Fibroblast of peridontal ligament (primary cell): Measurements from ENCODE around the gene TP53I11.

Experiments
- DNase-seq: peaks from one replicate; pipeline ENCODE4 v3.0.0-alpha.2; 2010; ENCODE audit errors: extremely low read depth

The TP53I11 gene

GRCh38 chr11:44978961-44979331 lies 28.3 kb upstream of the TP53I11 start:
- DNase-seq = no peak

GRCh38 chr11:44978274-44978960 lies 27.7 kb upstream of the TP53I11 start:
- DNase-seq = no peak

GRCh38 chr11:44977493-44977984 lies 26.9 kb upstream of the TP53I11 start:
- no peak for DNase-seq

DNA sequence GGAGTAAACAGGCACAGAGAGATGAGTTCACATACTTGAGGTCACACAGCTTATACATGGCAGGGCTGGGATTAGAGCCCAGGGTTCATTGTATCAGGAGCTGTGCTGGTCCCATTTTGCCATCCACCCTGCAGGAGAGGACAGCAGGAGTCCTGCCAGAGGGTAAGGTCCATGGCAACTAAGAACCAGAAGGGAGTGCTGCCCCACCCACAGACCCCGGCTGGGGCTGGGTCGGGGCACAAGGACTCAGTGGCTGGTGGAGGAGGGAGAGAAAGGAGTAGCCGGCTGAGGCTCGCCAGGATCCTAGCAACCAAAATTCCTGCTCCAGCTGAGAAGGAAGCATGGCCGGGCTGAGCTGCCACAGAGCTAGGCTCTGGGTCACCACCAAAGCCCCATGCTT lies 25.9 kb upstream of the TP53I11 start:
- no peak for DNase-seq

DNA sequence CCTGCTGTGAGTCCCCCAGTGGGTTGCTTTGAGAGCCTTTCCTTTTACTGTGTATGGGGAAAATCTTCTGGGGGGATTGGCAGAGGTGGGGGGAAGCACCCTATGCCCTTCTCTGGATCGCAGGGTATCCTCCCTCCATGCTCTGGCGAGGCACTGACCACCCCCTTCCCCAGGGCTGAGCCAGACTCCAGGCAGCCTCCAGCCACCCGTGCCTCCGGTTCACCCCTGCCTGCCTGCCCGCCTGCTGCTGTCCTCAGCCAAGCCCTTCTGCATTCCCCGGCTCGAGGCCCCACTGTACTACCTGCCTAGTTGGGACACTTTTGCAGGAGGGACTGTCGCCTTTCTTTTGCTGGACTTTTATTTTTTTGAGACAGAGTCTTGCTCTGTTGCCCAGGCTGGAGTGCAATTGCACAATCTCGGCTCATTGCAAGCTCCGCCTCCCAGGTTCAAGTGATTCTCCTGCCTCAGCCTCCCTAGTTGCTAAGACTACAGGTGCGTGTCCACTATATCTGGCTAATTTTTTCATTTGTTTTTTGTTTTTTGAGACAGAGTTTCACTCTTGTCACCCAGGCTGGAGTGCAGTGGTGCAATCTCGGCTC lies 23.8 kb upstream of the TP53I11 start:
- DNase-seq = no peak

GRCh38 chr11:44973632-44974401 lies 23.1 kb upstream of the TP53I11 start:
- no peak for DNase-seq

- no peak for DNase-seq
Observed at GRCh38 chr11:44972746-44973435, 22.2 kb upstream of the TP53I11 start.

DNA sequence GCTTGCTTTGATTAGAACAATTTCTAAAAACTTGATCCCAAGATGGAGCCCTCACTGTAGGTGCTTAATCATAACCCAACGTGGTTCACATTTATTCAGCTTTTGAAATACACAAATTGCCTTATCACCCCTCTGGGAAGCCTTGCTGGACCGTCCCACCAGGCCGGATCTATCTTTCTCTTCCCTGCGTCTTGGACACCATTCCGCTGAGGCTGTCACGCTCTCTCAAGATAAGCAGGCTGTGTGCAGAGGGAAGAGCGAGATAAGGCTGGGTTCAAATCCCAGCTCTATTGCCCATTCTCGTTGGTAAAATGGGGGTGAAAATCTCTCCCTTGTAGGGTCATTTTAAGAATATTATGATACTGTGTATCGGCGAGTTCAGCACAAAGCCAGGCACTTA lies 20.5 kb upstream of the TP53I11 start:
- no peak for DNase-seq

DNA sequence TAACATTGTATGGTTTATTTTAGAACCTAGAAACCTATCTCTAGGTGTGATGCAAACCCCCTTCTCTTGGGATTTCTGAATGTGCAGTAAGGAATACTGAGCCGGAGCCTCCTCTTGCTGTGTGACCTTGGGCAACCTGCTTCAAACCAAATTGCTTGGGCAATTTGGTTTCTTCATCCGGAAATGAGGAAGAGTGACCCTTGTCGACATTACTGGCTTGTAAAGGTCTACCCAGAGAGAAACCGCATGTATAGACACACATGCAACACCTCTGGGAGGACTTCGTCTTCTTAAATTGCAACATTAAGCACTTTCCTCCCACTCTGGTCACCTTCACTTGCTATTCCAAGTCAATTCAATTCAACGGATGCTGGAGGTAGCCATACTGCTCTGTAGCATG lies 19.6 kb upstream of the TP53I11 start:
- DNase-seq = no peak

DNA sequence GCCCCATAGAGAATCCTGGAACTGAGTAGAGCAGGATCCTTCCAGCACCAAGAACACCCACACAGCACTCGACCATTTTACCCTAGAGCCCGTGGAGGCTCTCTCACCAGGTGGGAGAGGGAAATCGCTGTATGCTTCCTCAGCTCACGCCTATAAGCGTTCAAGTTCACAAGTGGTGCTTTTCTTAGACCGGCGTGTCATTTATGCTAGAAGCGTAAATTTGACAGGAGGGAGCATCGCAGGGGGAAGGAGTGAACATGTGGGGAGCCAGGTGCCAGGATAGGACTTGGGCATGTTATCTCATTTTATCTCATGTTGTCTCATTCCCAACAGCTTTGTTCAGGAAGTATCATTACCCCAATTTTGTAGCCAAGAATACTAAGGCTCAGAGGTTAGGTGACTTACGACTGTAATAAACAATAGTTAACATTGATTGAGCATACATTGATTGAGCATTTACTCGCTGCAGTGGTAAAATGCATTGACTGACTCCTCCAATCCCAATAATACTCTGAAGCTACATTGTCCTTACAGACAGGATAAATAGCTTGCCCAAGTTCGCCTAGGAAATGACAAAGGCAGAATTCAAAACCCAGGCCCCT lies 19.1 kb upstream of the TP53I11 start:
- no peak for DNase-seq

GRCh38 chr11:44968510-44968909 lies 17.8 kb upstream of the TP53I11 start:
- DNase-seq = no peak

DNA sequence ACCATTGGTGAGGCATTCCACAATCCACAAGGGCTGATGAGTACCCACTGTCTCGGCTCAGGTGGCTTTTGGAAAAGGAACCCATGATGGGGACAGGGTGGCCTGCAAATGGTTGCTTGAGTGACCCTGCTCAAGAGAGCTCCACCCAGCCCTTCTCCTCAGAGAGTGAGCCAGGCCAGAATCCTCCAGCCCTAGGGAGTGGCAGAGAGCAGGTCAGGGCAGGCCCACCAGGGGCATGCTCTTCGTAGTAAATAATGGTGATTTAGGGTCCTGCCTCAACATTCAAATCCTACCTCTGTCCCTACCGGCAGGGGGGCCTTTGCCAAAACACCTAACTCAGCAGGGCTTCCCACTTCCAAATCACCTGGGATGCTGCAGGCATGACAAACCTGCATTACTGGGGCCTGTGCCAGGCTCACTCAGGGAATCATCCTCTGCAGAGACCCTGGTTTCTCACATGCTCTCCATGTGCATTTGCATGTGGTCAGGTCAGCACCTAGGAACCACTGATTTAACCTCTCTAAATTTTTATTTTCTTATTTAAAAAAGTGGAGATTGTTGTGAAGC lies 17.3 kb upstream of the TP53I11 start:
- DNase-seq = no peak

- no peak for DNase-seq
Observed at GRCh38 chr11:44966694-44967093, 16.0 kb upstream of the TP53I11 start.

- DNase-seq = no peak
Observed at GRCh38 chr11:44964526-44965209, 14.0 kb upstream of the TP53I11 start.

DNA sequence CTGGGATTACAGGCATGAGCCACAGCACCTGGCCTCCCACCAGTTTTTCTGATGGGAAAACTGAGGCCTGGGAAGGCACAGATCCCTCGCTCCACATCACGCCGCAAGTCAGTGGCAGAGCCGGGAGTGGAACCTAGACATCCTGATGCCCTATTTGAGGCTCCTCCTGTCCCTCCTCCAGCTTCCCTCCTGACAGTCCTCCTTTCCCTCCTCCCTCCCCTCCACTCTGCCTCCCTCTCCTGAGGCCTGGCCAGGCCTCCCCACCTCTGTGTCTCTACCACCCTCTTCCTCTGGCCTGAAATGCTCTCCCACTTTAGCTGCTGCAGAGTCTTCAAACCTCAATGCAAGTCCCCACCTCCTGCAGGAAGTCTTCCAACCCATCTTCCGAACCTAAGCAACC lies 13.3 kb upstream of the TP53I11 start:
- no peak for DNase-seq

- DNase-seq = no peak
Observed at GRCh38 chr11:44963136-44963535, 12.5 kb upstream of the TP53I11 start.

DNA sequence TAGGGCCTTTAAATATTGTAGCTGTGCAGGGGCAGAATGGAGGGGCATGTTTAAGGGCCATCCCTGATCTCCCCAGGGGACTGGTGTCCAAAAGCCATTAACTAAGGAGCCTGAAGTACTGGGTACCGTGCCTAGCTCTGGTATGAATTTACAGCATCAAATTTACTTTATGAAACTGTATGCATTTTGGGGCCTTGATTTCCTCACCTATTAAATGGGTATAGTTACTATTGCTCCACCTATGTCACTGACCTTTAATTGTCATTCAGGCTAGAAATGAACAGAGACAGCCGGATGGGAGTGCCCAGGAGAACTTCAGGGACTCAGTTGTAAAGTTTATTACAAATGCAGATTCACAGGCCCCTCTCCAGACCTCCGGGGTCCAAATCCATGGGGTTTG lies 11.8 kb upstream of the TP53I11 start:
- no peak for DNase-seq

DNA sequence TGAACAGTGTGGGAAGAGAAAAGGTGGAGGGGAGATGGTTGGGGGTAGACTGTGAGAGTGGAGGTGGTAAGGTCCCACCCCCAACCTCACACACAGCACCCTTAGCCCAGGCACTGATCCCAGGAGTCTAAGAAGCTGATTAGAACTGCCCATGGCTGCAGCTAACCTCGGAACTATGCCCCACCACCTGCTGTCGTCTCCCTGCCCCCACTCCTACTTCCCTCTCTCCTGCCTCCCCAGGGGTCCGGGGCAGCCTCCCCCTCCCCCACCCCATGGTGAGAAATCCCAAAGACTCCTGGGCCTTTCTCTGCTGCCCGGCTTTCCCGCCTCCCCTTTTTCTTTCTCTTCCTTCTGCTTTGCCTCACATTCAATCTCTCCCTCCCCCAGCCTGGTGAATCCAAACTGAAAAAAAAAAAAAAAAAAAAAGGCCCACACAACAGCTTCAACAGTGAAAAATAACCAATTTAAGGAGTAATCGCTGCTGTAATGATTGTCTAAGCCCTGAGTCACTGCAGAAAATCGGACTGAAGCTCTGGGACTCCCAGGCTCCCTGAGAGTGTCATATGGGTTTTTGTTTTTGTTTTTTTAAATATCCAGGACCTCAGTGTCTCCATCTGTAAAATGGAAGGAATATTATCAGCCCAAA lies 9.6 kb upstream of the TP53I11 start:
- DNase-seq = no peak

- DNase-seq = no peak
Observed at GRCh38 chr11:44959064-44959463, 8.4 kb upstream of the TP53I11 start.

DNA sequence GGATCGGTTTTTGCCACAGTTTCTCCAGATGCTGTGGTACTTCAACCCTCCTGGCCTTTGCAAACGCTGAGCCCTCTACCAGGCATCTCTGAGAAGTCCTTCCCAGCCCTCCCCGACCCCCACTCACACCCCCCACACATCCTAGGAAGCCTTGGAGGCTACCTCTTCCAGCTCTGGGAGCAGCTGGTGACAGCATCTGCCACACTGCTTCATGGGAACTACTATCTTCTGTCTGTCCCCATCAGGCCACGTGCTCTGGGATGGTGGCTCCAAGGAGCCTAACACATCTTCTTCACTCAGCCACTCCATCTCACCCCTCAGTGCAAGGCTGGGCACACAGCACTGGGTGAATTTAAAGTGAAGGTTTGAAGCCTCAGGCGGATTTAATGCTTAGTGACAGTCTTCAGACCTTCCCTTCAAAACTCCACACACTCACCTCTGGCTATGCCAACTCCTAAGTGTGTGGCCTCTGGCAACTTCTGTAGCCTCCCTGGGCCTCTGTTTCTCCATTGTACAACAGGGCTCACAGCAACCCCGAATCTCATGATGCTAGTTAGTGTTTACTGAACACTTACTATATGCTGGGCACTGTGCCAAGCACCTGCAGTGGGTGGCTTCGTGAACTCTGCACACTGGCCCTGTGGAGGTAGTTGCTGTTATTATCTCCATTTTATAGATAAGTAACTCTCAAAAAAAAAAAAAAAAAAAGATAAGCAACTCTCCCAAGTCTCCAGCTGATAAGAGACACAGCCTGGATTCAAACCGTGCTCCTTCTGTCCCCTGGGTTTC lies 7.3 kb upstream of the TP53I11 start:
- DNase-seq = no peak
